Kidney (tissue), 14 donors: Measurements from ENCODE around the gene LMTK3. TPM values are rescaled to one million over a fixed set of nuclear protein-coding genes. Genes with fewer than 3 reads are reported as not detected.
A peak's percentile ranks its signal among the peaks of the same experiment; 100 is the strongest.

Source experiments
- DNase-seq, 5 donors: peaks; one replicate each; pipeline ENCODE4 v3.0.0-alpha.2; 2013 to 2020
- FAIRE-seq: peaks from 2 replicates; lab custom pipeline; 2012; peaks lifted over from hg19 to GRCh38; lab: Jason Lieb, UNC
- H3K27ac ChIP-seq, 2 donors: one replicate each; pipeline ENCODE4 v1.7.0; 2013; ENCODE audit warnings: low read depth in 2 of 2, low read length in 2 of 2, inconsistent platforms in 1 of 2
- H3K27me3 ChIP-seq: one replicate; pipeline ENCODE4 v1.7.1; 2013; ENCODE audit warnings: low read length, inconsistent platforms; ENCODE audit not compliant: control insufficient read depth, insufficient read depth
- H3K36me3 ChIP-seq, 3 donors: one replicate each; pipeline versions ENCODE4 v1.7.0 to v1.7.1; 2013; ENCODE audit warnings: low read length in 3 of 3, control low read depth in 1 of 3, inconsistent platforms in 1 of 3; ENCODE audit not compliant: insufficient read depth in 3 of 3, control insufficient read depth in 2 of 3
- H3K4me1 ChIP-seq, 3 donors: one replicate each; pipeline versions ENCODE4 v1.7.0 to v1.7.1; 2013; ENCODE audit warnings: low read length in 3 of 3, inconsistent platforms in 1 of 3, low read depth in 1 of 3; ENCODE audit not compliant: control insufficient read depth in 2 of 3, insufficient read depth in 2 of 3
- H3K4me3 ChIP-seq, 3 donors: one replicate each; pipeline versions ENCODE4 v1.7.0 to v1.8.1; 2013; ENCODE audit warnings: low read length in 3 of 3, control low read depth in 1 of 3, inconsistent platforms in 1 of 3
- H3K9ac ChIP-seq, 3 donors: one replicate each; pipeline versions ENCODE4 v1.7.0 to v1.7.1; 2013; ENCODE audit warnings: low read length in 3 of 3, control low read depth in 1 of 3, inconsistent platforms in 1 of 3
- H3K9me3 ChIP-seq, 3 donors: one replicate each; pipeline versions ENCODE4 v1.7.0 to v1.7.1; 2013; ENCODE audit warnings: low read length in 3 of 3, control low read depth in 1 of 3, inconsistent platforms in 1 of 3; ENCODE audit not compliant: control insufficient read depth in 2 of 3, insufficient read depth in 1 of 3
- intact Hi-C: fragments of 100-400 bp; cut with DNase I; formaldehyde crosslinking; loops from one replicate; pipeline ENCODE4 v1.11.1; 2022
- polyA plus RNA-seq: library from polyadenylated mRNA; stranded (reverse); fragments of 350-450 nt; fragmentation: Illumina TruSeq; extraction: RNeasy Lipid Tissue Mini Kit (QIAGEN cat#74804); gene quantifications from one replicate; pipeline ENCODE4 v1.2.3, GENCODE V29; 2014; ENCODE audit warnings: low read depth, low replicate concordance; ENCODE audit not compliant: insufficient read depth
- total RNA-seq: library from RNA; stranded (reverse); fragmentation: NEBNext Ultra II Directional; extraction: Animal tissue kit (Norgen Biotek cat#: 25700); gene quantifications from one replicate; pipeline ENCODE4 v1.2.1, GENCODE V29; 2021
- TF ChIP-seq, protein P1 (sequence below): IDR thresholded peaks from 3 replicates; pipeline ENCODE4 v1.5.1; 2012; ENCODE audit warnings: mild to moderate bottlenecking, moderate library complexity, borderline replicate concordance; ENCODE audit not compliant: insufficient read depth; ENCODE audit errors: extremely low read depth
- donor health status: control.
- donor health status: control.
- donor health status: control.
- donor health status: control.
- donor health status: control.
- donor health status: DM: yes; HTN: yes; CAD: no.
- donor health status: Normal renal cell carcinoma (clear cell type).

The LMTK3 gene
- total and polyA plus RNA-seq, 2 donors from 2014 or later, result 4.2 to 8.4 TPM

- FAIRE-seq (no peak), DNase-seq (no peak)
- intact Hi-C loops, result no loop called here
- no peaks in the 10 kb centered on the region for H3K36me3 ChIP-seq
- no peak overlapping the region for H3K27ac ChIP-seq
- H3K27me3 ChIP-seq, result peaks cover 13% of the 10 kb centered on the region
- H3K9ac ChIP-seq, result no peak overlapping the region
- TF ChIP-seq, protein P1, sequence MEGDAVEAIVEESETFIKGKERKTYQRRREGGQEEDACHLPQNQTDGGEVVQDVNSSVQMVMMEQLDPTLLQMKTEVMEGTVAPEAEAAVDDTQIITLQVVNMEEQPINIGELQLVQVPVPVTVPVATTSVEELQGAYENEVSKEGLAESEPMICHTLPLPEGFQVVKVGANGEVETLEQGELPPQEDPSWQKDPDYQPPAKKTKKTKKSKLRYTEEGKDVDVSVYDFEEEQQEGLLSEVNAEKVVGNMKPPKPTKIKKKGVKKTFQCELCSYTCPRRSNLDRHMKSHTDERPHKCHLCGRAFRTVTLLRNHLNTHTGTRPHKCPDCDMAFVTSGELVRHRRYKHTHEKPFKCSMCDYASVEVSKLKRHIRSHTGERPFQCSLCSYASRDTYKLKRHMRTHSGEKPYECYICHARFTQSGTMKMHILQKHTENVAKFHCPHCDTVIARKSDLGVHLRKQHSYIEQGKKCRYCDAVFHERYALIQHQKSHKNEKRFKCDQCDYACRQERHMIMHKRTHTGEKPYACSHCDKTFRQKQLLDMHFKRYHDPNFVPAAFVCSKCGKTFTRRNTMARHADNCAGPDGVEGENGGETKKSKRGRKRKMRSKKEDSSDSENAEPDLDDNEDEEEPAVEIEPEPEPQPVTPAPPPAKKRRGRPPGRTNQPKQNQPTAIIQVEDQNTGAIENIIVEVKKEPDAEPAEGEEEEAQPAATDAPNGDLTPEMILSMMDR, result no peak
- H3K4me3 ChIP-seq, result no peak overlapping the region
- H3K9me3 ChIP-seq, result peaks cover 0 to 3% (median 0%) of the 10 kb centered on the region in 3 donors
- H3K4me1 ChIP-seq, result peaks cover 0 to 7% (median 2%) of the 10 kb centered on the region in 3 donors
Measured at GRCh38 chr19:48509467-48510194, 2.0 kb downstream of the LMTK3 start.

DNA sequence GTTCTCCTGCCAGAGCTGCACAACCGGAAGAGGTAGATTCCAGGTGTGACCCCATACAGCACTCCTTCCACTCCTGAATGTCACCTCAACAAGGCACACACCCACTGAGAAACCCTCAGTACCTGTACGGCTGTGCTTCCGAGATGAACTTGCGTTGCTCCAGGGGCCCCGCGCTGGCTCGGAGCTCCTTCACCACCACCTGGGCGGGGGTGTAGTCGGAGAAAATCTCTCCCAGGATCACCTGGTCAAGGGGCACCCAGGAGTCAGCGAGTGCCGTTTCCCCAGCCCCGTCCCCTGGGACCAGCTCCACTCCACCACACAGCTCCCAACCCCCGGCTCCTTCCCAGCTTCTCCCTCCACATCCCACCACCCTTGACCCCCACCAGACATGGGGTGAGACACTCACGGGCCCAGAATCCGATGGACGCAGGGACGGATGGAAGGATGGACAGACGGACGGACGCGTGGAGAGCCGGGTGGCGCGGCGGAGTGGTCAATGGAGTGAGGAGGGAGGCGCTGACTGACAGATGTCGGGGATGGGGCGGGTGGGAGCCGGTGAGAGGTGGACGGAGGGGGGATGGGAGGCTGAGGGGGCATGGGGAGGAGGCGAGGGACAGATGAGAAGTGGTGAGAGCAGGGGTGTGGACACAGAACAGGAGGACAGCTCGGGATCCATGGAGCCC, 2.8 kb downstream of the LMTK3 start:
- intact Hi-C loops, result no loop called here
- peak in 1 of 5 donors; percentile 64 for DNase-seq

GRCh38 chr19:48507911-48508439, 3.7 kb downstream of the LMTK3 start:
- H3K4me1 ChIP-seq, result peaks cover 0 to 2% (median 2%) of the 10 kb centered on the region in 3 donors
- H3K27me3 ChIP-seq, result peaks cover 11% of the 10 kb centered on the region
- H3K9ac ChIP-seq, result no peak overlapping the region
- H3K9me3 ChIP-seq, result peaks cover 0 to 3% (median 0%) of the 10 kb centered on the region in 3 donors
- H3K4me3 ChIP-seq, result no peak overlapping the region
- no peak overlapping the region for H3K27ac ChIP-seq
- TF ChIP-seq, protein P1, result no peak
- no peak for FAIRE-seq
- no peak for DNase-seq
- intact Hi-C loops, result no loop called here
- H3K36me3 ChIP-seq, result no peaks in the 10 kb centered on the region

More for the DNA sequence above, 2.8 kb downstream of the LMTK3 start:
- H3K4me3 ChIP-seq, result no peak overlapping the region
- no peak for FAIRE-seq
- TF ChIP-seq, protein P1, result no peak
- no peaks in the 10 kb centered on the region for H3K36me3 ChIP-seq
- peaks cover 0 to 7% (median 2%) of the 10 kb centered on the region in 3 donors for H3K4me1 ChIP-seq
- H3K9me3 ChIP-seq, result peaks cover 0 to 3% (median 0%) of the 10 kb centered on the region in 3 donors
- peaks cover 13% of the 10 kb centered on the region for H3K27me3 ChIP-seq
- no peak overlapping the region for H3K27ac ChIP-seq
- H3K9ac ChIP-seq, result no peak overlapping the region
